NCI-H2227 (cell line): ENCODE data around the gene KBTBD3.
"Not testable (repeated sequence)": the region's sequence is repeated elsewhere in the genome, so short reads cannot be mapped to it uniquely, and the experiment has no call there.

ENCODE experiments used
- DNase-seq: peaks from one replicate; lab custom pipeline; 2025; ENCODE audit not compliant: unreplicated experiment; lab: John Stamatoyannopoulos, UW

KBTBD3 gene

GRCh38 chr11:106061954-106062949, 14.9 kb downstream of the KBTBD3 start:
- no peak for DNase-seq

GRCh38 chr11:106061249-106061784, 15.8 kb downstream of the KBTBD3 start:
- no peak for DNase-seq

DNA sequence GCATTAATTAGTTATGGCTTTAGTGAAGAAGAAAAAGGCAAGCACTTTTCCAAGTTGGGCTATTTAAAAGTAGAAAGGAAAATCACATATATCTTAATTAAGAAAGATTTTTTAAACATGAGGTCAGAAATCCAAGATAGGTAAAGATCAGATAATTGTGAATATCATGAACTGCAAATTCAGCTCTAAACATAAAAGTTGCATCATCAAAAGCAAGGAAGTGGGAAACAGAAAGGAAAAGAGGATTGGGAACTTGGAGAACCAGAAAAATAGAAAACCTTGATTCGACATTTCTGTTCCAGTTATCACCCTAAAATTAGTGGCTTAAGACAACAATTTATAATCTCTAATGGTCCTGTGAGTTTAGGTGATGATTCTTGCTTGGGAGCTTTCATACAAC, 17.5 kb downstream of the KBTBD3 start:
- DNase-seq = no peak

- DNase-seq = not testable (repeated sequence)
Measured at GRCh38 chr11:106058377-106058776, 18.8 kb downstream of the KBTBD3 start.

- DNase-seq = no peak
Measured at GRCh38 chr11:106051103-106051502, 26.0 kb downstream of the KBTBD3 start.

- no peak for DNase-seq
Measured at GRCh38 chr11:106049727-106050476, 27.2 kb downstream of the KBTBD3 start.

DNA sequence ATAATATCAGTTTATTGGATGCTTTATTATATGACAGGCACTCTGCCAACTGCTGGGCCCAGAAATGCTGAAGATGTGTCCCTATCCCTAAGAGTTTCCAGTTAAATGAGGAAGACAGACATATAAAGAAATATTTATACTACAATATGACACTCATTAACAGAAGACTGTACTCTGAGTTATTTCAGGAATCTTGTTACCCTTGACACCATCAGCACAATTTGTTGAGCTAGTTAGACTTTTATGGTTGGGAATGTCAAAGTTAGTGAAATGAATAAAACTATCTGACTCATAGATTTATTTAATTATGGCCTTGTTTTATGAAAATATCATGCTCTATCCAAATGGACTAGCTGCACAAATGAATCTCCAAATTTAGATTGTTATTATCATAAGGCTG, 29.5 kb downstream of the KBTBD3 start:
- DNase-seq = no peak

DNA sequence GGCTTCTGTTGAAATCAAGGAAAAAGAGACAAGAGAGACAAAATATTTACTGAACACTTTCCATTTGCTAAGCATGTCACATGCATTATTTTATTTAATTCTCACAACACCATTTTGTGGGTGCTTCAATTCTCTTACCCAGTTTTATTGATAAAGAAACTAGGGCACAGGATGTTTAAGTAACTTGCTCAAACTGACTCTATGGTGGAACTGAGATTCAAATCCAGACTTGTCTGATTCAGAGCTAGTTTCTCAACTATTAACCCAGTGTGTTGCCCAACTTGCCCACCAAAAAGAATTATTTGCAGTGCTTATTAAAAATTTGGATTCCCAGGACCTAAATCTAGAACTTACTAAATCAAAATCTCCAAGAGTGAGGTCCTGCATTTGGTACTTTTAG, 33.6 kb downstream of the KBTBD3 start:
- no peak for DNase-seq

DNA sequence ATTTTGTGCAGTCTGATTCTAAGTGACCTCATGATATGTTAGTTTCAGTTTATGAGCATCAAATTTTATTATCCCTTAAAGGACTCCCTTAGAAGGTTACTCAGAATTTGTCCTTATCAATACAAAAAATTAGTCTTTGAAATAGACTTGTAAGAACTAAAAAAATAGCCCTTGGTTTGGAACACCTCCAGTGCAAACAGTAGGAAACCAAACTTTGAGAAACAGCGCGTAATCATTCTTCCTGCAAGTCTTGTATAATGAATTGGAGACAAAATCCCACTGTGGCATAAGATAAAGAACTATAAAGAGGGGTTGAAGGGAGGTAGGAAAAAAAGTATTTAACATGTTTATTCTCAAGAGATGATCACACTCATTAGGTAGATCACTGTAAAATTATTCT, 44.3 kb downstream of the KBTBD3 start:
- no peak for DNase-seq

DNA sequence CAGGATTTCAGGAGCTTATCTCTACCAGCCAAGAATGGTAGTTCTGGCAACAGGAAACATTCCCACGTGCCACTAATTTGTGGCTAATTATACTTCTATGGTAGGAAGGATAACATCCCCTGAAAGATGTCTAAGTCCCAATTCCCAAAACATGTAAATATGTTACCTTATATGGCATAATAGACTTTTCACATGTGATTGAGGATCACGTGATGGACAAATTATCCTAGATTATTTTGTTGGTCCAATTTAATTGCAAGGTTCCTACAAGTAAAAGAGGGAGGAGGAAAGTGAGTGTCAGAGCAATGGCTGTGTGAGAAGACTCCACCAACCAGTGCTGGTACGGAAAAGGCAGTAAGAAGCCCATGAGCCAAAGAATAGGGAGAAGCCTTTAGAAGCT, 45.2 kb downstream of the KBTBD3 start:
- no peak for DNase-seq

DNA sequence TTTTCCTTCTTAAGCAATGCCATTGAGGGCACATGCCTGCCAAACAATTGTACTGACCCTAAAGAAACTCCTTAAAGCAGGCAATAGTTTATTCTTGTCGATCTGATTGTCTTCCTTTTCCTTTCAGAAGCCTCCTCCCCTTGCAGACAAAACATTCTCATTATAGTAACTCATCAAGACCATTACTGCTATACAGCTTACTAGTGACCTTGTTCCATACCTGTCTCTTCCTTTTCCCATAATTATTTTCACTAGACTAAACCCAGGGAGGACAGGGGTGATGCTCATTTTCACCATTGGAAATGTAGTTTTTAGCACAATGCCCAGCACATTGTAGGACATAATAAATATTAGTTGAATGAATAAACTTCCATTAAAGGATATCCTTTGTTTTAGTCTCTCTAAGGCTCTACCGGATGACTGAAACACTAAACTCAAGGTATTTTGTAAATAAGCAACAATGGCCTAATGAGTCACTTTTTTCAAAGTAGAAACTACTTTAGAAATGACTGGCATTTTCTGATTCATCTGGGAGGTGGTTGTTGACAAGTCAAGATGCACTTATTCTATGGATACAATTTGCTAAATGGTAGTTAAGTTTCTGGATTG, 45.8 kb downstream of the KBTBD3 start:
- no peak for DNase-seq

GRCh38 chr11:106030609-106031008, 46.5 kb downstream of the KBTBD3 start:
- DNase-seq = no peak

DNA sequence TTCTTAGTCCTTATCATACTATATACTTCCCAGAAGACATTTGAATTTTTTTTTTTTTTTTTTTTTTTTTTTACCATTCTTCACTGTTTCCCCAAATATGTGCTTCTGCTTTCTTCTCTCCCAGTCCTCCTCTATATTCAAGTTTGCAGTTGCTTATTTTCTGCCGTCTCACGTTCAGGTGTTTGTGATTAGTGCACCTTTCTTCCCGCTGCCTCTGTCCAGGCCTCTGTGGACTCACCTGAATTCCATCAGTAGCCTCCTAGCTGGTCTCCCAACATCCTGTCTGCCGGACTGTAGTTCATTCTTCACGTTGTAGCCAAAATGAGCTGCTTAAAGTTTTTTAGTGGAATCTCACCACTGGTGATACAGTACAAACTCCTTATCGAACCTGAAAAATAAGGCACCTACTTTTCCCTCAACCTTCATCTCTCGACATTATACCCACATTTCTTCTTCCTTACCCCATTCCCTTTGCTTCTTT, 54.3 kb downstream of the KBTBD3 start:
- DNase-seq = no peak

- peak; percentile 96 for DNase-seq
Measured at GRCh38 chr11:106021967-106022794, 55.0 kb downstream of the KBTBD3 start, which contains the start of gene MSANTD4. TSS of gene MSANTD4 (minus strand) at chr11:106022240. CDS start at chr11:106010917, 11,323 bp downstream.

DNA sequence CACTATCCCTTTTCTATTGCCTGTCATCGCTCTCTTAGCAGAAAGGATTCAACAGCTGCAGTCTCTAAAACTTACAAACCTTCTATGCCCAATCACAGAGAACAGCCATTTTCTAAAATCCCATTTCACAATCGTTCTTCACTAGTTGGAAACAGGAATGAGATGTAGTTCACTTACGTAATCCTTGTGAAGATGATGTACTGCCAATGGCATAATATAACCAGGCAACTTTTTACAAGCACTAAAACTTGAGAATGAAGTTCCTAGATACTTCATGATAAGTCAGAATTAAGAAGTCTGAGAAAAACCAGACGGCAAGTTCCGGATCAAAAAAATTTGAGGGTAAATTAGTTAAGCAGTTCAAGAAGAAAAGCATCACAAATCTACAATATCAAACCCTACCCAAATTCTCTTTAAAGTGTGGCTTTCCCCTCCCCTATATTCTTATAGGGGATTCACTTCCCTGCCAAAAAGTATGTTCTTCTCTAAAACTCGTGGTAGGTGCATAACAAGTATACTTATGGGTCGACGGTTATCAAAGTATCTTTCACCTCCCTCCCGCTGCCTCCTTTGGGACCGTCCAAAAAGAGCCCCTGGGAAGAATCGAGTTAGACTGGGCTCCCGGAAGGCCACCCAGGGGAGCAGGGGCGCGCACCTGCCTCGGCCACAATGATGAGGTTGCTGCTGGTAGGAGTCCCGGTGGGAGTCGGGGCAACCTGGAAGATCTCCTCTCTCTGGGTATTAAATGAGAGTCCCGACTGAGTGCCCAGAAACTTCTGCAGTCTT, 55.8 kb downstream of the KBTBD3 start:
- no peak for DNase-seq

GRCh38 chr11:106017093-106017492, 60.1 kb downstream of the KBTBD3 start:
- no peak for DNase-seq

DNA sequence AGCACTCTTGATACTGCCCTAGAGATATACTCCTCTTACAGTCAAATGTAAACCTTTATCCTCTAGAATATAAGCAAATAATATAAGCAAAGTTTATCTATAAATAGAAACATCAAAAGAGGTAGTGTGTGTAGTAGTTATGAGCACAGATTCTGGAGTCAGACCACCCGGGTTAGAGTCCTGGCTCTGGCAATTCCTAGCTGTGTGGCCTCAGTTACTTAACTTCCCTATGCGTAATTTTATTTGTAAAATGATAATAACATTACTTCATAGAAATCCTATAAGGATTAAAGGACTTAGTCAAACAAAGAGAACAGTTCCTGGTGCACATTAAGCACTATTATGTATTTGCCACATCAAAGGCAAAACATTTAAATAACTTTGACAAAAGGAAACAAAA, 62.1 kb downstream of the KBTBD3 start:
- no peak for DNase-seq

DNA sequence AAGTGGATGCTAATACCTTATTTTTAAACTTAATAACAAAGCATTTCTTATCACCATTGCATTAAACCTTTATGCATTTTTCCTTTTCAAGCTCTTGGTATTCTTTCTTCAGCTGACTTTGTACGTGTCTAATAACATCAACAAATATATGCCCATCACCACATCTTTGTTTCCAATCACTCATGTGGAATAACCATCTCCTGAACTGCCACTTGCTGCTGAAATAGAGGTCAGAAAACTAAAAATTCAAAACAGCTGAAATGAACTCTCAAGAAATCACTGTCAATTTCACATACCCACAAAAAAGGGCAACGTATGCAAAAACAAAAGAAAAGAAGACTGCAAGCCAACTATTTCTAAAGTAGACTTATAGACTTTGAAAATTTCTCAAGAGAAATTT, 62.5 kb downstream of the KBTBD3 start:
- DNase-seq = no peak

DNA sequence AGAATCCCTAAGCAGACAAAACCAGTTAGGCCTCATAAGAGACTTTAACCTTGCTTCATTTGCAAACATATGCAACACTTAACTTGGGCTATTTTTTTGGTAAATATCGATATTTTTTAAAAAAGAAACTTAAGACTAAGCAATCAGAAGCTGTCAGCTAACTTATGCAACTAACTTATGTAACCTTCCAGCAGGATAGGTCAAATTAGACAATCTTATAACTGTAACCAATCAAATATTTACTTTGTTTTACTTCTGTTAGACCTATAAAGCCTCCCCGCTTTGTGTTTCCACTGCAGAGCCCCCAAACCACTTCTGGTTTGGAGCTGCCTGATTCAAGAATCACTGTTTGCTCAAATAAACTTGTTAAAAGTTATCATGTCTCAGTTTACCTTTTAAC, 63.1 kb downstream of the KBTBD3 start:
- DNase-seq = no peak
